Panc1 (cell line): ENCODE measurements around the gene RPS6KA6.

Source experiments
- CTCF ChIP-seq: fragments of 450-650 bp; IDR thresholded peaks from 2 replicates; pipeline ENCODE4 v1.5.1; 2017; ENCODE audit warnings: mild to moderate bottlenecking
- POLR2AphosphoS5 ChIP-seq: IDR thresholded peaks from 2 replicates; pipeline ENCODE4 v1.6.1; 2012; ENCODE audit warnings: mild to moderate bottlenecking, low read depth, low read length, moderate library complexity
- TF ChIP-seq, protein P1 (sequence below), 2 experiments: IDR thresholded peaks; 2 replicates each; pipeline ENCODE4 v1.6.1; 2011 to 2012; ENCODE audit warnings: low read depth in 2 of 2, control low read depth in 1 of 2, low read length in 1 of 2, mild to moderate bottlenecking in 1 of 2, moderate library complexity in 1 of 2; ENCODE audit not compliant: insufficient read depth in 1 of 2

DNA sequence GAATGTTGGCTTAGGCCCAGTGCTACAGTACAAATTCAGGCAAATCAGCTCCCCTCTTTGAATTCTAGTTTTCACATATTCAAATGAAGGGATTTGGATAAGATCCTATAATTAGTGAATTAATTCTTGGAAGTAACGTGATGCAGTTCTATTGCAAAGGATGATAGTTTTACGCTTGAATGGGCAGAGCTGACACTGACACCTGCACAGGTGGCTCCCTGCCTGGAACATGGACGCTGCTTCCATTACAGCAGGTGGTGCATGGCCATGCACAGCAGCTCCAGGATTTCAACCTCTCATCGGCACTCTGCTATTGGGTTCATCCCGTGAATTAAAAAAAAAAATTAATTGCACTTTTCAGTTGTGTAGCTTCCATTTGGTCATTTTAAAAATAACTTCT, 28.4 kb upstream of the RPS6KA6 start:
- TF ChIP-seq CTCF (no peak), POLR2AphosphoS5 (no peak)
- TF ChIP-seq, protein P1, sequence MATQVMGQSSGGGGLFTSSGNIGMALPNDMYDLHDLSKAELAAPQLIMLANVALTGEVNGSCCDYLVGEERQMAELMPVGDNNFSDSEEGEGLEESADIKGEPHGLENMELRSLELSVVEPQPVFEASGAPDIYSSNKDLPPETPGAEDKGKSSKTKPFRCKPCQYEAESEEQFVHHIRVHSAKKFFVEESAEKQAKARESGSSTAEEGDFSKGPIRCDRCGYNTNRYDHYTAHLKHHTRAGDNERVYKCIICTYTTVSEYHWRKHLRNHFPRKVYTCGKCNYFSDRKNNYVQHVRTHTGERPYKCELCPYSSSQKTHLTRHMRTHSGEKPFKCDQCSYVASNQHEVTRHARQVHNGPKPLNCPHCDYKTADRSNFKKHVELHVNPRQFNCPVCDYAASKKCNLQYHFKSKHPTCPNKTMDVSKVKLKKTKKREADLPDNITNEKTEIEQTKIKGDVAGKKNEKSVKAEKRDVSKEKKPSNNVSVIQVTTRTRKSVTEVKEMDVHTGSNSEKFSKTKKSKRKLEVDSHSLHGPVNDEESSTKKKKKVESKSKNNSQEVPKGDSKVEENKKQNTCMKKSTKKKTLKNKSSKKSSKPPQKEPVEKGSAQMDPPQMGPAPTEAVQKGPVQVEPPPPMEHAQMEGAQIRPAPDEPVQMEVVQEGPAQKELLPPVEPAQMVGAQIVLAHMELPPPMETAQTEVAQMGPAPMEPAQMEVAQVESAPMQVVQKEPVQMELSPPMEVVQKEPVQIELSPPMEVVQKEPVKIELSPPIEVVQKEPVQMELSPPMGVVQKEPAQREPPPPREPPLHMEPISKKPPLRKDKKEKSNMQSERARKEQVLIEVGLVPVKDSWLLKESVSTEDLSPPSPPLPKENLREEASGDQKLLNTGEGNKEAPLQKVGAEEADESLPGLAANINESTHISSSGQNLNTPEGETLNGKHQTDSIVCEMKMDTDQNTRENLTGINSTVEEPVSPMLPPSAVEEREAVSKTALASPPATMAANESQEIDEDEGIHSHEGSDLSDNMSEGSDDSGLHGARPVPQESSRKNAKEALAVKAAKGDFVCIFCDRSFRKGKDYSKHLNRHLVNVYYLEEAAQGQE (IDR thresholded peaks at IDR 0.05; ENCODE audit: insufficient read depth in 1 of 2, low read depth in 2 of 2, low read length in 1 of 2): no peak
